Aorta (tissue), 5 donors: Measurements from ENCODE around the gene AGAP6. TPM values are rescaled to one million over a fixed set of nuclear protein-coding genes. Genes with fewer than 3 reads are reported as not detected.
"Not testable (repeated sequence)": the region's sequence is repeated elsewhere in the genome, so short reads cannot be mapped to it uniquely, and the experiment has no call there.

Experiments
- ATAC-seq: fragments of 200-7000 bp; cut with Tn5 transposase; one replicate; pipeline ENCODE4 v1.9.1; 2022; ENCODE audit warnings: moderate library complexity; ENCODE audit not compliant: low FRiP score
- DNase-seq, 2 donors: peaks; one replicate each; pipeline ENCODE4 v3.0.0-alpha.2; 2020
- H3K27ac ChIP-seq, 2 donors: one replicate each; pipeline ENCODE4 v1.5.1; 2013; ENCODE audit warnings: low read length in 2 of 2, mild to moderate bottlenecking in 2 of 2, moderate library complexity in 2 of 2, control low read depth in 1 of 2, inconsistent platforms in 1 of 2, low read depth in 1 of 2
- H3K27me3 ChIP-seq, 2 donors: one replicate each; pipeline ENCODE4 v1.6.1; 2013; ENCODE audit warnings: control low read depth in 1 of 2, low read length in 1 of 2, mild to moderate bottlenecking in 1 of 2, moderate library complexity in 1 of 2; ENCODE audit not compliant: insufficient read depth in 2 of 2, control insufficient read depth in 1 of 2
- H3K36me3 ChIP-seq, 2 donors: one replicate each; pipeline ENCODE4 v1.6.1; 2013; ENCODE audit warnings: control low read depth in 1 of 2, low read length in 1 of 2, mild to moderate bottlenecking in 1 of 2; ENCODE audit not compliant: insufficient read depth in 2 of 2, control insufficient read depth in 1 of 2
- H3K4me1 ChIP-seq, 2 donors: one replicate each; pipeline ENCODE4 v1.6.1; 2013; ENCODE audit warnings: low read length in 2 of 2, control low read depth in 1 of 2, mild to moderate bottlenecking in 1 of 2, moderate library complexity in 1 of 2; ENCODE audit not compliant: insufficient read depth in 2 of 2, control insufficient read depth in 1 of 2
- H3K4me3 ChIP-seq, 2 donors: one replicate each; pipeline ENCODE4 v1.5.1; 2013; ENCODE audit warnings: low read length in 2 of 2, control low read depth in 1 of 2, mild to moderate bottlenecking in 1 of 2
- H3K9me3 ChIP-seq: one replicate; pipeline ENCODE4 v1.6.1; 2013; ENCODE audit warnings: mild to moderate bottlenecking, low read length; ENCODE audit not compliant: control insufficient read depth
- WGBS, 2 donors: extraction: QIAGEN DNeasy Blood & Tissue Kit; methylation state at CpG; one replicate each; pipeline ENCODE4 v1.1.7; 2013; 5-methylcytosine and 5-hydroxymethylcytosine counted together
- intact Hi-C, 2 donors: fragments of 100-400 bp; cut with DNase I; formaldehyde crosslinking; loops; one replicate each; pipeline versions ENCODE4 v1.14.2 to v1.15.0; 2022
- polyA plus RNA-seq, 2 donors: library from polyadenylated mRNA; stranded (reverse); fragments of 200-250 nt; gene quantifications; one replicate each; pipeline ENCODE4 v1.2.3, GENCODE V29; 2013
- total RNA-seq, 2 donors: library from RNA; stranded (reverse); fragmentation: NEBNext Ultra II Directional; extraction: Animal tissue kit (Norgen Biotek cat#: 25700); gene quantifications; one replicate each; pipeline ENCODE4 v1.2.1, GENCODE V29; 2021
- donor health status: healthy with polysubstance abuse.
- donor health status: Bipolar disorder and iron deficiency.
- donor health status: DM: no; HTN: no; CAD: no.
- donor health status: DM: no; HTN: no; CAD: no.
- donor health status: DM: yes; HTN: yes; CAD: no.

AGAP6 gene
- total and polyA plus RNA-seq, 4 donors: 3.9 to 35.9 (median 16.6) TPM

GRCh38 chr10:50044941-50045664 lies 56.9 kb downstream of the AGAP6 start:
- H3K27me3 ChIP-seq: no peaks in the 10 kb centered on the region
- H3K9me3 ChIP-seq: no peaks in the 10 kb centered on the region
- no peak overlapping the region for H3K27ac ChIP-seq
- DNase-seq: no peak
- intact Hi-C loops: no loop called here
- H3K4me1 ChIP-seq: no peaks in the 10 kb centered on the region
- no peak for ATAC-seq
- no peaks in the 10 kb centered on the region for H3K36me3 ChIP-seq
- H3K4me3 ChIP-seq: no peak overlapping the region
- WGBS, 2 donors: 61 to 70% methylated on average over 5 of the region's 5 CpGs

DNA sequence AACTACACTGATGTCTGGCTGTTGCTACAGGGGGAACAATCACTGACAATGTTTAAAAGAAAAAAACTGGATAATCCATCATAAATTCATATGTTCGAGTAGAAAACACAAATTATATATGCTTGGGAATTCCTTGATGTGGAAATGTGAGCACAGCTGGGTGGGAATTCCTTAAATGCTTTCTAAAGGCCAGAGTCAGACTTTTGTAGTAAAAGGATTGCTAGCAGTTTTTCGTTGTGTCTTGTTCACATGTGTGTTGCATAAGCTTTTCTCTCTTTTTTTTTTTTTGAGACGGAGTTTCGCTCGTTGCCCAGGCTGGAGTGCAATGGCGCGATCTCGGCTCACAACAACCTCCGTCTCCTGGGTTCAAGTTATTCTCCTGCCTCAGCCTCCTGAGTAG lies 58.3 kb downstream of the AGAP6 start:
- H3K9me3 ChIP-seq, ATAC-seq, H3K36me3 ChIP-seq, H3K4me3 ChIP-seq, H3K27ac ChIP-seq, intact Hi-C loops, H3K4me1 ChIP-seq, DNase-seq, H3K27me3 ChIP-seq: not testable (repeated sequence)
- WGBS, 2 donors: 44 to 66% methylated on average over 9 of the region's 9 CpGs

GRCh38 chr10:50047594-50047993 lies 59.4 kb downstream of the AGAP6 start:
- H3K27me3 ChIP-seq, intact Hi-C loops, H3K27ac ChIP-seq, H3K4me3 ChIP-seq, H3K36me3 ChIP-seq, ATAC-seq, H3K4me1 ChIP-seq, DNase-seq, H3K9me3 ChIP-seq: not testable (repeated sequence)
- WGBS, 2 donors: 77 to 88% methylated on average over 3 to 5 of the region's 5 CpGs

DNA sequence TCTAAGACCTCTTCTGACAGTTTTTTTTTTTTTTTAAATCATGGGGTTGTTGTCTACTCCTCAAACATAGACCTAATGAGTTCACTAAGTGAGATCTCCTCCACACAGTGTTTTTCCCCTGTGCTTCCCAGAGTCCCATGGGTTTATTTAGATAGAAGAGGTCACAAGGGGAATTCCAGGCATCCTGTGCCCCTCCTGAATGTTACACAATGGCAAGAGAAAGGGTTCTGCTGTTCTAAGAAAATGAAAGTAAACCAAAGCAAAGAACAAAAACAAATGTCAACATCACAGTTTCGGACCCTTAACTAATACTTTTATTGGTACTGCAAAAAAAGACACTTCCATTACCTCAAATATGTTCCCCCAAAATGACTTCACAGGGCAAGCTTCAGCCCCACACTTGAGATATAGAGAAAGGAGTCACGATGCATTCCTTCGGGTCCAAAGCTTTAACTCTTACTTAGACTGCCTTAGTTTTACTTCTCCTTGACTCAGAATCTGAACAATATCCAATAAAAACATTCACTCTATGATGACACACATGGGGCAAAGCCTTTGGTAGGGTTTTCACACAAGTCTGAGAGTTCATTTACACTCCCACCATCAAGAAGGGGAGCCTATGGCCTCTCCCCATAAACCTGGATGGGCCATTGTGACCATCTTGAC lies 63.9 kb downstream of the AGAP6 start:
- H3K27me3 ChIP-seq, intact Hi-C loops, DNase-seq, H3K36me3 ChIP-seq, H3K4me1 ChIP-seq, H3K4me3 ChIP-seq, ATAC-seq, H3K9me3 ChIP-seq, H3K27ac ChIP-seq: not testable (repeated sequence)
- 53 to 56% methylated on average over 3 of the region's 3 CpGs for WGBS, 2 donors

DNA sequence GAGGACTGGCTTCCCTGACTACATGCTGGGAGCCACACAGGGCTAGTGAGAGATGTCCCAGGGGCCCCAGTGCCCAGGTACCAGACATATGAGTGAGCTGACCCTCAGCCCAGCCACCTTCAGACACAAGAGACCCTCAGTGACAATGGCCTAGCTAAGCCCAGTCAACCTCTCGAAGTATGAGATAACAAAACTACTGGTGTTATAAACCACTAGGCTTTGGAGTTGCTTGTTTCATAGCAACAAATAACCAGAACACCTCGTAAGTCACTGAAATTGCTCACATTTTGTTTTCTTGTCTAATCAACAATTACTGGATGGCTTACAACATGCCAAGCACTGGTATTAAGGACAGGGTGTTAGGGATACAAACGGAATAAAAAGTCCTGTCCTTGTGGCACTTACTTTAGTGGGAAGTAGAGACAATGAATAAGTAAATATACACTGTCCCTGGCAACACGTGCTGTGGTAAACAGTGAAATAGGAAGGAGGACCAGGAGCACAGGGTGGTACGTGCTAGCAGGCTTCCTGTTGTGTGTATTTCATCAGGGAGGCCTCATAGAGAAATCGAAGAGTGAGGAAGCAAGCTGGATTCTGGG lies 64.7 kb downstream of the AGAP6 start:
- H3K36me3 ChIP-seq, H3K4me3 ChIP-seq, DNase-seq, H3K27ac ChIP-seq, H3K4me1 ChIP-seq, H3K9me3 ChIP-seq, ATAC-seq, H3K27me3 ChIP-seq, intact Hi-C loops: not testable (repeated sequence)
- 61 to 79% methylated on average over 6 of the region's 6 CpGs for WGBS, 2 donors

DNA sequence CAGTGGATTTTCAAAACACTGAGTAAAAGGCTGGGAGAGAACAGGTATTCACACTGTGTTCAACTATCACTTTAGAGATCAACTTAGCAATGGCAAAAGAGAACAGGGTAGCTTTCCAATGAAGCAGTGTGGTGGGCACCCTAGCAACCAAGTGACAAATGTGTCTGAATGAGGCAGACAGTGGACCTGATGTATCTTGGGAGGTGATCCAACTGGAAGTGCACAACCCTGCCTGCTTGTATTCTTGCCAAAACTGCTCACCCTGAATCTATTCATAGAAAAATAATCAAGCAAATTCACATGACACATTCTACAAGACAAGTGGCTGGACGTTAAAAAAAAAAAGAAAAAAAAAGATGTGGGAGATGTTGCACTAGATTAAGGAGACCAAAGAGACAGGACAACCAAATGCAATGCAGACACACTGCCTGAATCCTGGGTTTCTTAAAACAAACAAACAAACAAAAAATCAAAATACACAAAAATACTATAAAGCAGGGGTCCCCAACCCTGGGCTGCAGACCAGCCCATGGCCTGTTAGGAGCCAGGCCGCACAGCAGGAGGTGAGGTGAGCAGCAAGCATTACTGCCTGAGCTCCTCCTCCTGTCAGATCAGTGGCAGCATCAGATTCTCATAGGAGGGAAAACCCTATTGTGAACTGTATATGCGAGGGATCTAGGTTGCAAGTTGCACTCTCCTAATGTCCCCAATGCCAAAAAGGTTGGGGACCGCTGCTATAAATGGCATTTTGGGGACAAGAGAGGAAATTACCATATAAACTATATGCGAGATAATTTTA lies 67.5 kb downstream of the AGAP6 start:
- ATAC-seq, H3K4me1 ChIP-seq, H3K9me3 ChIP-seq, H3K27me3 ChIP-seq, H3K36me3 ChIP-seq, DNase-seq, H3K4me3 ChIP-seq, intact Hi-C loops, H3K27ac ChIP-seq: not testable (repeated sequence)
- 63 to 66% methylated on average over 5 of the region's 5 CpGs for WGBS, 2 donors

DNA sequence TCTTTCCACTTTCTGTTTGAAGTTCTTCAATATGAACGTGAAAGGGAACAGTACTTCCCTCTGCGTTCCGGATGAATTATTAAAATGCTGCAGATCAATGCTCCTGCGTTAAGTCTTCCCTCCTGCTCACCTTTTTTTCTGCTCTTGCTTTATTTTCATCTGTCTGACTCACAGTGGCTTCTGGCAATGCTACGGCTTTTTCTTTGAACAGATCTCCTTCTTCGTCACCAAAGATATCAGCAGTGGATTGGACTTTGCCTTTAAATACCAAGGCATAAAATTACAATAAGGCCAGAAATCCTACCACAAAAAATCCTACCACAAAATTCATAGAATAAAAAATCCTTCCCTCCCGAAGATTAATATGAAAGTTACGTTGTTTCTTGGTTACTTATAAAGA lies 68.4 kb downstream of the AGAP6 start:
- H3K36me3 ChIP-seq, intact Hi-C loops, H3K4me3 ChIP-seq, H3K4me1 ChIP-seq, H3K27me3 ChIP-seq, H3K9me3 ChIP-seq, ATAC-seq, DNase-seq, H3K27ac ChIP-seq: not testable (repeated sequence)
- 72 to 75% methylated on average over 8 of the region's 8 CpGs for WGBS, 2 donors

- H3K36me3 ChIP-seq, intact Hi-C loops, H3K27me3 ChIP-seq, ATAC-seq, H3K9me3 ChIP-seq, H3K4me1 ChIP-seq, H3K4me3 ChIP-seq, DNase-seq, H3K27ac ChIP-seq: not testable (repeated sequence)
- 76 to 79% methylated on average over 1 of the region's 1 CpG for WGBS, 2 donors
These were observed 70.5 kb downstream of the AGAP6 start for GRCh38 chr10:50058727-50059126.
